MM.1S (cell line): Measurements from ENCODE around the gene PUDP.
A peak's percentile ranks its signal among the peaks of the same experiment; 100 is the strongest.

ENCODE experiments used
- DNase-seq: peaks from one replicate; pipeline ENCODE4 v3.0.0-alpha.2; 2015
- H2AFZ ChIP-seq: fragments of 300-600 bp; sonication (generic); 2 replicates; pipeline ENCODE4 v1.6.0; 2016; ENCODE audit warnings: antibody characterized with exemption, low read length
- H3F3A ChIP-seq: fragments of 300-600 bp; sonication (generic); 2 replicates; pipeline ENCODE4 v1.6.1; 2016; ENCODE audit warnings: mild to moderate bottlenecking, antibody characterized with exemption, low read length, moderate library complexity, mixed read lengths; ENCODE audit not compliant: insufficient read depth
- H3K27ac ChIP-seq: fragments of 300-600 bp; sonication (generic); 2 replicates; pipeline ENCODE4 v1.5.1; 2016; ENCODE audit warnings: mild to moderate bottlenecking, low read length
- H3K27me3 ChIP-seq: fragments of 300-600 bp; sonication (generic); replicated peaks from 2 replicates; pipeline ENCODE4 v1.6.0; 2016; ENCODE audit warnings: low read length; ENCODE audit not compliant: insufficient read depth
- H3K36me3 ChIP-seq: fragments of 300-600 bp; sonication (generic); replicated peaks from 2 replicates; pipeline ENCODE4 v1.6.1; 2016; ENCODE audit warnings: mild to moderate bottlenecking, low read length, mixed read lengths; ENCODE audit not compliant: insufficient read depth
- H3K4me1 ChIP-seq: fragments of 300-600 bp; sonication (generic); 2 replicates; pipeline ENCODE4 v1.6.1; 2016; ENCODE audit warnings: low read length, mixed read lengths
- H3K4me2 ChIP-seq: fragments of 300-600 bp; sonication (generic); 2 replicates; pipeline ENCODE4 v1.6.0; 2016; ENCODE audit warnings: low read depth, low read length
- H3K4me3 ChIP-seq: fragments of 300-600 bp; sonication (generic); 2 replicates; pipeline ENCODE4 v1.5.1; 2016; ENCODE audit warnings: low read length, mixed read lengths
- H3K79me2 ChIP-seq: fragments of 300-600 bp; sonication (generic); 2 replicates; pipeline ENCODE4 v1.6.1; 2016; ENCODE audit warnings: mixed run types, low read length, mixed read lengths
- H3K9ac ChIP-seq: fragments of 300-600 bp; sonication (generic); 2 replicates; pipeline ENCODE4 v1.6.1; 2016; ENCODE audit warnings: low read length, mixed read lengths
- H3K9me2 ChIP-seq: fragments of 300-600 bp; sonication (generic); replicated peaks from 2 replicates; pipeline ENCODE4 v1.6.1; 2016; ENCODE audit warnings: mild to moderate bottlenecking, low read length, mixed read lengths; ENCODE audit not compliant: insufficient read depth
- H3K9me3 ChIP-seq: fragments of 300-600 bp; sonication (generic); replicated peaks from 2 replicates; pipeline ENCODE4 v1.6.1; 2016; ENCODE audit warnings: mild to moderate bottlenecking, low read length, mixed read lengths; ENCODE audit not compliant: insufficient read depth
- H4K20me1 ChIP-seq: fragments of 300-600 bp; sonication (generic); 2 replicates; pipeline ENCODE4 v1.6.1; 2016; ENCODE audit warnings: mild to moderate bottlenecking, low read length, moderate library complexity, mixed read lengths; ENCODE audit not compliant: insufficient read depth
- CTCF ChIP-seq: fragments of 300-600 bp; sonication (generic); IDR thresholded peaks from 2 replicates; pipeline ENCODE4 v1.5.1; 2016; ENCODE audit warnings: antibody characterized with exemption, low read length, mixed read lengths
- EZH2 ChIP-seq: fragments of 300-600 bp; sonication (generic); optimal IDR thresholded peaks from 2 replicates; pipeline ENCODE3; 2017; ENCODE audit warnings: low read depth, mild to moderate bottlenecking, antibody characterized with exemption, low read length, mixed read lengths
- EZH2phosphoT487 ChIP-seq: fragments of 300-600 bp; sonication (generic); IDR thresholded peaks from 2 replicates; pipeline ENCODE4 v1.6.1; 2018; ENCODE audit warnings: antibody characterized with exemption, low read length

The PUDP gene

DNA sequence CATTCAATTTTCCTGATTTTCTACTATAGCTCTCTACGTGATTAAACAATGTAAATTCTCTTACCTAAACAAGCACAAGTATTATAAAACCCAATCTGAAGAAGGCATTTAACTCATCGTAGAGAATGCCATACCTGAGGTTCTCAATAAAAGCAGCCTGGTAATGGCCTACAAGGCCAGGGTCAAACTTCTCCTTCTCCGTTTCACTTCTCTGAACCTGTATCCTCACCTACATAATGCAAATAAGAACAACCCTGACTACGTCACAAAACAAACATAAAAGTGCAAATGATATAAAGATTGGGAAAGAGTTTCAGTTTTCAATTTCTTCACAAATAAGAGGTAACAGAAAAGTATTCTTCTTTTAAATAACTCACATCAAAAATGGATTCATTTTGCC lies 56.0 kb downstream of the PUDP start:
- Histone ChIP-seq H3K4me3 (no peak overlapping the region), H3K9ac (no peak overlapping the region), H3K36me3 (no peaks in the 10 kb centered on the region), H4K20me1 (no peaks in the 10 kb centered on the region), H3K4me1 (no peaks in the 10 kb centered on the region), H2AFZ (no peak overlapping the region), H3K9me2 (no peaks in the 10 kb centered on the region), H3F3A (no peaks in the 10 kb centered on the region), H3K27me3 (no peaks in the 10 kb centered on the region), H3K79me2 (no peaks in the 10 kb centered on the region), H3K4me2 (no peak overlapping the region), H3K9me3 (no peaks in the 10 kb centered on the region), H3K27ac (no peak overlapping the region)
- no peak for DNase-seq
- TF ChIP-seq EZH2phosphoT487 (no peak), EZH2 (no peak), CTCF (no peak)

GRCh38 chrX:7090641-7091040 lies 57.3 kb downstream of the PUDP start:
- Histone ChIP-seq H3K27ac (no peak overlapping the region), H3K4me1 (peaks cover 5% of the 10 kb centered on the region)

DNA sequence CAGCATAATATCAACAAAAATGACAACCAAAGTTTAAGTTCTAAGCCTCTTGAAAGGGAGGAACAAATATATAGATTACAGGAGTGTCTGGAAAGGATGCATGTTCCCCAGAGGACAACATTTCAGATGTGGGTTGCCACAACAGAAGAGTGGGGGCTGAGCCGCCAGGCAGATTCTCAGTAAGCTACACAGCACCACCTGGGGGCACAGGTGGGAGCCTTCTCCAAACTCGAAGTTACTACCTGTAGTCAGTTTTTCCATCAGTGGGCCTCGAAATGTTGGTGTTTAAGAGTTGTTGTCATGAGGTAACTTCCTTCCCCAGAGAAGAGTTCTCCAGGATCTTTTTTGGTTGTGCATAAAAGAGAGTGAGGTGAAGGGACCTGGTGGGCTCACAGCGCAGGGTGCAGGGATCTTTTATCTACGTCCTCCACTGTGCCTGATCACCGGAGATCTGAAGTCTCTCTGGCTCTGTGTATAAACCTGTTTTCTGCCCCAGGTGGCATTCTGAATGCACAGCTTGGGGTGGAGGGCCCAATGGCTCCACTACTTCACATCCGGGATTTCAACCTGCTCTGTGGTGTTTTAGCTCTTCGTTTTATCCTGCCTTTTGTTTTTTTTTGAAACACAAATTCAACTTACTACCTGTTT lies 58.9 kb downstream of the PUDP start:
- Histone ChIP-seq H3K4me3 (no peak overlapping the region), H3K27me3 (no peaks in the 10 kb centered on the region), H2AFZ (no peak overlapping the region), H3F3A (0 out of 2 replicates have a peak, but pooled peaks cover 3% of the 10 kb centered on the region), H3K27ac (no peak overlapping the region), H3K4me2 (no peak overlapping the region), H3K9me2 (no peaks in the 10 kb centered on the region), H4K20me1 (no peaks in the 10 kb centered on the region), H3K36me3 (no peaks in the 10 kb centered on the region), H3K4me1 (peaks cover 19% of the 10 kb centered on the region), H3K79me2 (no peaks in the 10 kb centered on the region), H3K9me3 (no peaks in the 10 kb centered on the region), H3K9ac (no peak overlapping the region)
- TF ChIP-seq CTCF (peak; percentile 38), EZH2phosphoT487 (no peak)
- DNase-seq: peak; percentile 27

More at GRCh38 chrX:7090641-7091040, 57.3 kb downstream of the PUDP start:
- H3K79me2 ChIP-seq: no peaks in the 10 kb centered on the region
- H3K27me3 ChIP-seq: no peaks in the 10 kb centered on the region
- no peaks in the 10 kb centered on the region for H3K9me2 ChIP-seq
- H4K20me1 ChIP-seq: no peaks in the 10 kb centered on the region
- H2AFZ ChIP-seq: no peak overlapping the region
- H3K9me3 ChIP-seq: no peaks in the 10 kb centered on the region
- no peak overlapping the region for H3K9ac ChIP-seq
- no peak overlapping the region for H3K4me3 ChIP-seq
- DNase-seq: no peak
- no peaks in the 10 kb centered on the region for H3K36me3 ChIP-seq
- no peak overlapping the region for H3K4me2 ChIP-seq
- no peaks in the 10 kb centered on the region for H3F3A ChIP-seq
- TF ChIP-seq EZH2 (no peak), CTCF (no peak), EZH2phosphoT487 (no peak)
